Bronchial epithelial cell (primary cell): Measurements from ENCODE around the gene IL10. TPM values are rescaled to one million over a fixed set of nuclear protein-coding genes. Genes with fewer than 3 reads are reported as not detected.
A peak's percentile ranks its signal among the peaks of the same experiment; 100 is the strongest.
"Not testable (repeated sequence)": the region's sequence is repeated elsewhere in the genome, so short reads cannot be mapped to it uniquely, and the experiment has no call there.

Source experiments
- DNase-seq: peaks from one replicate; pipeline ENCODE4 v3.0.0-alpha.2; 2010; ENCODE audit warnings: low read depth
- FAIRE-seq: peaks from 2 replicates; lab custom pipeline; 2011; peaks lifted over from hg19 to GRCh38; lab: Jason Lieb, UNC
- H3K27me3 ChIP-seq: 2 replicates; pipeline ENCODE4 v1.5.1; 2011; ENCODE audit warnings: low read length; ENCODE audit not compliant: control insufficient read depth, insufficient read depth
- H3K36me3 ChIP-seq: 2 replicates; pipeline ENCODE4 v1.5.1; 2011; ENCODE audit warnings: low read length; ENCODE audit not compliant: control insufficient read depth, insufficient read depth
- H3K4me3 ChIP-seq: 2 replicates; pipeline ENCODE4 v1.5.1; 2011; ENCODE audit warnings: mild to moderate bottlenecking, low read depth, low read length, control low read depth
- CTCF ChIP-seq: IDR thresholded peaks from 2 replicates; pipeline ENCODE4 v1.5.1; 2011; ENCODE audit warnings: mild to moderate bottlenecking, moderate library complexity, low read length, control low read depth, inconsistent platforms; ENCODE audit not compliant: insufficient read depth, severe bottlenecking
- total RNA-seq: library from RNA; depleted of rRNA; stranded (reverse); fragments of >200 nt; gene quantifications from 2 replicates; pipeline ENCODE4 v1.2.1, GENCODE V29; 2014

IL10 gene
- total RNA-seq, 1 donor from 2014 or later, result not detected

- no peak for TF ChIP-seq CTCF
- DNase-seq (no peak), FAIRE-seq (no peak)
- Histone ChIP-seq H3K36me3 (no peaks in the 10 kb centered on the region), H3K4me3 (no peak overlapping the region), H3K27me3 (peaks cover 2% of the 10 kb centered on the region)
These were observed 13.0 kb upstream of the IL10 start for GRCh38 chr1:206785182-206785765.

GRCh38 chr1:206784471-206784903 is 12.2 kb upstream of the IL10 start:
- DNase-seq, result no peak
- no peak for FAIRE-seq

GRCh38 chr1:206783506-206783905 is 11.2 kb upstream of the IL10 start:
- H3K4me3 ChIP-seq, result no peak overlapping the region
- no peak for DNase-seq
- no peak for TF ChIP-seq CTCF
- FAIRE-seq, result no peak
- no peaks in the 10 kb centered on the region for H3K36me3 ChIP-seq
- peaks cover 2% of the 10 kb centered on the region for H3K27me3 ChIP-seq

More at GRCh38 chr1:206784471-206784903, 12.2 kb upstream of the IL10 start:
- H3K4me3 ChIP-seq, result no peak overlapping the region
- H3K27me3 ChIP-seq, result peaks cover 2% of the 10 kb centered on the region
- TF ChIP-seq CTCF, result no peak
- H3K36me3 ChIP-seq, result no peaks in the 10 kb centered on the region

- H3K27me3 ChIP-seq, result peaks cover 4% of the 10 kb centered on the region
- FAIRE-seq, result no peak
- no peaks in the 10 kb centered on the region for H3K36me3 ChIP-seq
- no peak overlapping the region for H3K4me3 ChIP-seq
- no peak for TF ChIP-seq CTCF
- no peak for DNase-seq
These were observed 10.2 kb upstream of the IL10 start for GRCh38 chr1:206782448-206782847.

GRCh38 chr1:206779638-206780037 is 7.3 kb upstream of the IL10 start:
- H3K27me3 ChIP-seq, result peaks cover 5% of the 10 kb centered on the region
- no peak overlapping the region for H3K4me3 ChIP-seq
- DNase-seq (no peak), FAIRE-seq (no peak)
- no peak for TF ChIP-seq CTCF
- no peaks in the 10 kb centered on the region for H3K36me3 ChIP-seq

- DNase-seq, result peak; percentile 31
- not testable (repeated sequence) for H3K36me3 ChIP-seq, H3K27me3 ChIP-seq, FAIRE-seq, H3K4me3 ChIP-seq
These were observed 6.6 kb upstream of the IL10 start for GRCh38 chr1:206778911-206779310.
